ENCODE results near the gene SKIC8.
"Not testable (repeated sequence)": the region's sequence is repeated elsewhere in the genome, so short reads cannot be mapped to it uniquely, and the experiment has no call there.

Gene SKIC8

GRCh38 chr15:78247911-78248310, 51.5 kb downstream of the SKIC8 start:
- ChIA-PET CTCF (no interaction called here), POLR2A (no interaction called here)
- no peak for TF ChIP-seq CTCF (IDR thresholded peaks at IDR 0.05; ENCODE audit: control extremely low read depth, extremely low read depth, low read depth, missing control alignments)
- no peak for DNase-seq (ENCODE audit: extremely low spot score)

GRCh38 chr15:78245976-78246620, 53.3 kb downstream of the SKIC8 start:
- POLR2A ChIA-PET; DNase-seq (ENCODE audit: extremely low spot score): not testable (repeated sequence)
- CTCF ChIA-PET = interaction anchor here (1.3 to 2.6 kb wide), 4 partner anchors 9 to 122 kb away, joined by 3 to 11 read pairs (median 4); no protein-coding TSS in a partner anchor

GRCh38 chr15:78245392-78245791, 54.0 kb downstream of the SKIC8 start:
- DNase-seq (ENCODE audit: extremely low spot score); POLR2A ChIA-PET: not testable (repeated sequence)
- CTCF ChIA-PET = interaction anchor here (1.1 to 2.6 kb wide), 6 partner anchors 10 to 287 kb away, joined by 3 to 11 read pairs (median 4); no protein-coding TSS in a partner anchor

GRCh38 chr15:78244893-78245292, 54.5 kb downstream of the SKIC8 start:
- ChIA-PET POLR2A (no interaction called here), CTCF (interaction anchor here (1.1 to 2.6 kb wide), 8 partner anchors 11 to 286 kb away, joined by 3 to 11 read pairs (median 4); partner anchors contain the start of gene CIB2)
- no peak for TF ChIP-seq CTCF (IDR thresholded peaks at IDR 0.05; ENCODE audit: control extremely low read depth, extremely low read depth, low read depth, missing control alignments)
- no peak for DNase-seq (ENCODE audit: extremely low spot score)

- POLR2A ChIA-PET = no interaction called here
- CTCF ChIA-PET = interaction anchor here (1.1 to 2.6 kb wide), 6 partner anchors 11 to 285 kb away, joined by 3 to 11 read pairs (median 4); partner anchors contain the start of gene CIB2
Measured at GRCh38 chr15:78244101-78244500, 55.3 kb downstream of the SKIC8 start.

GRCh38 chr15:78243491-78243941, 55.9 kb downstream of the SKIC8 start:
- no peak for DNase-seq (ENCODE audit: extremely low spot score)
- no peak for TF ChIP-seq CTCF (IDR thresholded peaks at IDR 0.05; ENCODE audit: control extremely low read depth, extremely low read depth, low read depth, missing control alignments)
- CTCF ChIA-PET = interaction anchor here (1.6 to 6.1 kb wide), 4 partner anchors 48 to 333 kb away, joined by 4 to 117 read pairs (median 12); partner anchors contain the start of gene CIB2
- POLR2A ChIA-PET = interaction anchor here (0.7 kb wide), 1 partner anchor 19 kb away, joined by 4 read pairs; no protein-coding TSS in a partner anchor

More at GRCh38 chr15:78244101-78244500, 55.3 kb downstream of the SKIC8 start:
- DNase-seq (ENCODE audit: extremely low spot score) = no peak
- no peak for TF ChIP-seq CTCF (IDR thresholded peaks at IDR 0.05; ENCODE audit: control extremely low read depth, extremely low read depth, low read depth, missing control alignments)

- DNase-seq (ENCODE audit: extremely low spot score) = no peak
- ChIA-PET CTCF (interaction anchor here (0.8 to 6.1 kb wide), 8 partner anchors 8 to 332 kb away, joined by 4 to 117 read pairs (median 16); no protein-coding TSS in a partner anchor), POLR2A (interaction anchor here (0.7 kb wide), 1 partner anchor 20 kb away, joined by 4 read pairs; no protein-coding TSS in a partner anchor)
- TF ChIP-seq CTCF (IDR thresholded peaks at IDR 0.05; ENCODE audit: control extremely low read depth, extremely low read depth, low read depth, missing control alignments) = no peak
Measured at GRCh38 chr15:78243058-78243457, 56.4 kb downstream of the SKIC8 start.
